NCI-H526 treated with DMSO at 0.1 percent for 48 hours (cell line): Measurements from ENCODE around the gene PFDN4.

Source experiments
- DNase-seq: peaks from one replicate; lab custom pipeline; 2025; lab: John Stamatoyannopoulos, UW

Gene PFDN4

DNA sequence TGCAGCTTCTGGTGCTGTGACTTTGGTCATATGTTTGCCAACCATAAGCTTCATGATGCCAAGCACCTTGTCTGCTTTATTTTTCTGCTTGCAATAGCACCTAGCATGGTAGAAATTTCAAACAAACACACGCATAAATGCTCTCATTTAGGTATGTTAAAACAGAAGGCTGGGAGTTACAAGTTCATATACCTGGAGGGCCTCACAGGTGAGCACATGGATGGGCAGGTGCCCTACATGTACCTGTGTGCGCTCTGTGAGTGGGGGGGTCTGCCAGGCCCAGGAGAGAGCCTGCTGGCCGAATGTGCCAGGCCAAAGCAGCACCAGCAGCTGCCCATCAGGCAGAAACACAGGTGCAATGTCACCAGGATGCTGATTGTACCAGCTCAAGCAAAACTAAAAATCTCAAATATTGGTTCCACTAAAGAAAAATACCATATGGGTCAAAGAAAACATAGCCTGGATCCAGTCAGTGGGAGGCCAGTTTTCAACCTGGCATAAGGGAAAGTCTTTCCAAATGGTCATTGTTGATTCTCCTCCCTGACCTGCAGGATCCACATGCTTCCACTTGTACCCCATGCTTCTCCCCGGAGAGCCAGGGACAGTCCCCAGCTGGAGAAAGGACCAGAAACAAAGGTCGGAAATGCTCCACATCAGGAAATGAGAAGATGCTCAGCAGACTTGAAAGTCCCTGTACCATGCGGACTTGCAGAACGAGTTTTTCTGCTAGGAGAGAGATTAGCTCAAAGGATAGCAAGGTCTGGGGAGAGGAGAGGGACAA is 7.2 kb upstream of the PFDN4 start:
- DNase-seq: no peak

DNA sequence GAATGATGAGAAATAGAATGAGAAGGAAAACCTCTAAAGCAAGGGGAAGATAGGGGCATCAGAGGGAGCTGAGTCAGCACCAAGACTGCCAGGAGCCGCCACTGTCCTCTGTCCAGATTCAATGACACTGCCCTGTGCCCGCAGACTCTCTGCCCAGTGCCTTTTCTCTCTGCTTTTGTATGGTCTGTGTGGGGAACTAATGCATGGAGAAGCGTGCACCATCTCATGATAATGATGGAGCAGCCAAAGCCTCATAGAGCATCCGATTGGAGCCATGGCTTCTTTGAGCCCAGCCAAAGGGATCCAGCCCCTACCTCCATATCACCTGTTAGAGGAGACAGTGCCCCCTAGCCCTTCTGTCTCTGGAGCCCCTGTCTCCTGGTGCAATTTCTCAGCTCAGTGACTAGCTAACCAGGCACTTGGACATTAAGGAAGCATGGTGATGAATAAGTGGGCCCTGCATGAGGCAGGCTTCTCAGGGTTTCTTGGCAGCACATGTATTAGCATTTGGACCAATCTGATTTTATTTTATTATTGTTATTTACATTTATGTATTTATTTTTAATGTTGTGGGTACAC is 6.5 kb upstream of the PFDN4 start:
- no peak for DNase-seq

DNA sequence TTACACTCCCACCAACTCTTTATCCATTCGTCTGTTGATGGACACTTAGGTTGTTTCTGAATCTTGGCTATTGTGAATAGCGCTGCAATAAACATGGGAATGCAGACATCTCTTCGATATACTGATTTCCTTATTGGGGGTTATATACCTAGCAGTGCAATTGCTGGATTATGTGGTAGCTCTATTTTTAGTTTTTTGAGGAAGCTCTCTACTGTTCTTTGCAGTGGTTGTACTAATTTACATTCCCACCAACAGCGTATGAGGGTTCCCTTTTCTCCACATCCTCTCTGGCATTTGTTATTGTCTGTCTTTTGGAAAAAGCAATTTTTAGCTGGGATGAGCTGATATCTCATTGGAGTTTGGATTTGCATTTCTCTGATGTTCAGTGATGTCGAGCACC is 4.6 kb upstream of the PFDN4 start:
- no peak for DNase-seq

DNA sequence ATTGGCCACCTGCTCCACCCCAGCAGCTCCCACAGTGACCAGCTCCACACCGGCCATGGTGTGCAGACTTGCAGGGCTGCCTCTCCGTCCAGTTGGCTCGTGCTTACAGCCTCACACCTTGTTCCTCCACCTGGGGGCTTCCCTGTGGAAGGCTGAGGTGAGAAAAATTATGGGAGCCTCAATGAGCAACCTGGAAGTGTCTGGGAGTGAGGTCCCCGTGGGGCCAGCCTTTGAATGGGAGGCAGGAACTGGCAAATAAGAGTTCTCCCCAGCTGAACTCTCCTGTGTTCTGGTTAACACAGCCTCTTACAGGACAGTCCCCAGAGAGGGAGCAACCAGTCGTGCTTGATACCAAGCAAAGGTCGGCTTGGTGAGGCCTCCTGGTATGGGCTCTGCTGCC is 3.8 kb upstream of the PFDN4 start:
- DNase-seq: no peak

DNA sequence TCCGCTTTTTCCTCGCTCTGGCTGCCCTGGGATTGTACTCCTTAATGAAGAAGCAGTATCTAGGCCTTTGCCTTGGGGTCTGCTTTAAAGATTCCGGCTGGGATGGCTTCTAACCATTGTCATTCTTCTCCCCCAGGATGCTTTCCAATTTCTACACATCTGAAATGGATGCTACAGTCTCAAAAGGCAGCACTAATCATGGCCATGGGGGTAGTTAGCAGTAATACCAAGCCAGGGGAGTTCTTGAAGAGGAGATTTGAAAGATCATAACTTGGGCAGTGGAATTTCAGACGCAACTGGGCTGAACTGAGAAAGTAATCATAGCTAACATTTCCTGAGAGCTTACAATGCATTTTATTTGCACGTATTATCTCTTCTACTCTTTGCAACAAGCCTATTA is 3.4 kb upstream of the PFDN4 start:
- no peak for DNase-seq

DNA sequence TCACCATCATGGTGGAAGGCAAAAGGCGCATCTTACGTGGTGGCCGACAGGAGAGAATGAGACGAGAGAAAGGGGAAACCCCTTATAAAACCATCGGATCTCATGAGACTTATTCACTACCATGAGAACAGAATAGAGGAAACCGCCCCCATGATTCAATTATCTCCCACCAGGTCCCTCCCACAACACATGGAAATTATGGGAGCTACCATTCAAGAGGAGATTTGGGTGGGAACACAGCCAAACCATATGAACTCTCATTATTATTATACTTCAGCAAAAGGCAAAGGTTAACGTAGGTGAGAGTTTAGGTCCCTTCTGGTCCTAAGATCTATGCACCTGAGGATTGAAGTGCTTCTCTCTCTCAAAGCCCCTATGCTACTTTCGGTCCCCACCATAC is 2.4 kb upstream of the PFDN4 start:
- DNase-seq: no peak

DNA sequence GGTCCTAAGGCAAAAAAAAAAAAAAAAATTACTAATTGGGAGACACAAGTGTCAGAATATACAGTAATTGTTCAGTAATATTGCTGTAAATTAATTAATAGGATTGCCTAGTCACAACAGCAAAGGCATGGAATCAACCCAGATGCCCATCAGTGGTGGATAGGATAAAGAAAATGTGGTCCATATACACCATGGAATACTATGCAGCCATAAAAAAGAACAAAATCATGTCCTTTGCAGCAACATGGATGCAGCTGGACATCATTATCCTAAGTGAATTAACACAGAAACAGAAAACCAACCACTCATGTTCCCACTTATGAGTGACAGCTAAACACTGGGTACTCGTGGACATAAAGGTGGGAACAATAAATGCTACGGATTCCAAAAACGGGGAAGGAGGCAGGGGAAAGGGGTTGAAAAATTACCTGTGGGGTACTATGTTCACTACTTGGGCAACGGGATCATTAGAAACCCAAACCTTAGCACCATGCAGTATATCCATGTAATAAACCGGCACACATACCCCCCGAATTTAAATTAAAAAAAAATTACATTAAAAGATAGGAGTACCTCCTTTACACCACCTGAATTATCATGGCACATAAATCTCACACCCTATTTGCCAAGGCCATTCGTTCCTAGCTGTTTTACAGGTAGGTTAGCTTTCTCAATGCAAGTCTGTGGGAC is 689 bp upstream of the PFDN4 start:
- no peak for DNase-seq

DNA sequence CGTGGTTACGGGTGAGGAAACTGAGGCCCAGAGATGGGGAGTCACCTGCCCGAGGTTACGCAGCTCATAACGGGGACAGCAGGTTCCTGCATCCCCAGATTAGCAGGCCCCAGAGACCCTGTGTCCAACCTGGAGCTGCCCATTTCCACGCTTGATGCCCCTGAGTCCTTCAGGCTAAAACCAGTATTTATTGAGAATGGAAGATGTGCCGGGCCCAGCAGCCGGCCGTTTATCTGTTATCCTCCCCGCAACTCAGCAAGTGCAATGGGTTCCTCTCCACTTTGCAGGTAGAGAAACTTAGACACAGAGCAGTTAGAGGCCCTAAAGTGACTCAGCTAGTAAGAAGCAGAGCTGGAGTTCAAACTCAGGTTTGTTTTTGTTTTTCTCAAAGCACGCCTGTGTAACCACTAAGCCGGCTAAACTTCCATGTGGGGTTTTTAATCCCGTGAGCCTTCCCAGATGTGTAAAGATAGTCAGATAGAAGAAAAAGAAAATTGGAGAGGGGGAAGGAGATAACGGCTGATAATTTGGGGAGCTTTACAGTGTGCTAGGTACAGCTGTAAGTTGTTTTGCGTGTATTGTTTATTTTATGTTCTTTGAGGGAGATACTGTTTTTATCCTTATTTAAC is 775 bp downstream of the PFDN4 start:
- DNase-seq: no peak

DNA sequence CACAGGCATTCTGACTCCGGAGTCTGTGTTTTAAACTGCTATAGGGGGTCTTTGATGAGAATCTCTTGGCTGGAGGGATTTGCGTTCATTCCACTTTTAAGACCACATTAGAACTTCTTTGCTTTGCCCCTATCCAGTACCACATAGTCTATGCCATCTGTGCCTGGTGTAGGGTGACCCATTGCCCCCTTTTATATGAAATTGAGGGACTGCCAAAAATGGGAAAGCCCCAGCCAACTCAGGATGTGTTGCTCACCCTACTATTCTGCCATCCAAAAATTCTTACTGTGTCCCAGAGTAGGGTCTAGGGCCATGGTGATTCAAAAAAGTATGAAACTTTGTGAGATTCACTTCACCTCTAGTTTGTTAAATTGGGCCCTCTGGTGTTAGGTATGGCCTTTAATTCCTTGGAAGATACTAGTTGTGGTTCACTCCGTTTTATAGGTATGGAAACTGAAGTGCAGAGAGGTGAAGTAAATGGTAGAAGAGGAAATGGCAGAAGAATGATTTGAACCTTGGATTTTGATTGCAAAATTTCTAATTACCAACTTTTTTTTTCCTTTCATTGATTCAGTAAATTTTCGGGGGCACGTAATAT is 1.4 kb downstream of the PFDN4 start:
- no peak for DNase-seq

DNA sequence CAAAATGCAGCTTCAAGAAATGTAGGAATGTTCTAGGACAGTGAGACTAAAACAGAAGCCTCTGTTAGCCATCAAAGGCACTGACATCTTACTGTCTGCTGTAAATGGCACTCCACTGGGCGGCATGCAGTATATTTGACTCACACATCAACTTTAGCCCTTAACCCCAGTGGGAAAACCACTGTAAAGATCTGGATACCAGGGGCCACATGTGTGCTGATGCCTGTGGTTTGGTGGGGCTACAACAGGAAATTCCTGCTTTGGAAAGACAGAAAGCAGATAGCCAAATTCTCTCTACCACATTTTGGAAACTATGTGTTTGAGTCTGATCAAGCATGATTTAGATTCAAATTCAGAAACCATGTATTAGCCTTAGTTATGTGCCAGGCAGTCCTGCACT is 4.3 kb downstream of the PFDN4 start:
- no peak for DNase-seq

DNA sequence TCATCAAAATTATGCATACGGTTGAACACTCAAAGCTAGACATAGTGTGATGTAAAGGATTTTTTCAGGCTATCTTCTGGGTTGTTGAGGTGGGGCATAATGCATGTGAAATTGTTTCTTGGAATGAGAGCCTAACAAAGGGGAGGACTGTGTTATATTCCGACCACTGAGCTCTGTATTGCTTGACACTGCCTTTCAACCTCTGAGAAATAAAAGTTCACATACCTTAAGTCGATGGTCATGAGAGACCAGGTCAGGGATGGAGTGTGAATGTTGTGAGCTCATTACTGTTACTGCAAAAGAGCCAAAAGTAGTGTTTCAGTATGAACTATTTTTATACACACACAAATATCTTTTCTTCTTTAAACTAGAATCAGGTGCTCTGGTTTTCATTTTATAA is 5.0 kb downstream of the PFDN4 start:
- DNase-seq: no peak

DNA sequence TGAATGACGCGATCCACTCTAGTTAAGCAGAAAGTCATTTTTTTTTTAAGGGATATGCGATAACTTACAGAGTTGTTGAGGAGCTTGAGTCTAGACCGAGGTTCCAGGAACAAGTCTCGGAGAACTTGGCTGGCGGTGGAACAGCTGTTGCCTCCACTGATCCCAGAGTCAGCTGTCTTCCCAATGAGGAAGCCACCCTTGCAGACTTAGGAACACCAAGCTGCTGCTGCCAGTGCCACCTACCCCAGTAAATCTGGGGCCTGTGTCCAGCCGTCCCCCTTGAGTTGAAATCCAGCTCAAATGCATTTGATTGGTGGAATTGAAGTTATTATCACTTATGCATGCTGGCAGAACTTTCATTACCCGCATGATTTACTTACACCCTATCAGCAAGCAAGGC is 6.7 kb downstream of the PFDN4 start:
- DNase-seq: no peak

DNA sequence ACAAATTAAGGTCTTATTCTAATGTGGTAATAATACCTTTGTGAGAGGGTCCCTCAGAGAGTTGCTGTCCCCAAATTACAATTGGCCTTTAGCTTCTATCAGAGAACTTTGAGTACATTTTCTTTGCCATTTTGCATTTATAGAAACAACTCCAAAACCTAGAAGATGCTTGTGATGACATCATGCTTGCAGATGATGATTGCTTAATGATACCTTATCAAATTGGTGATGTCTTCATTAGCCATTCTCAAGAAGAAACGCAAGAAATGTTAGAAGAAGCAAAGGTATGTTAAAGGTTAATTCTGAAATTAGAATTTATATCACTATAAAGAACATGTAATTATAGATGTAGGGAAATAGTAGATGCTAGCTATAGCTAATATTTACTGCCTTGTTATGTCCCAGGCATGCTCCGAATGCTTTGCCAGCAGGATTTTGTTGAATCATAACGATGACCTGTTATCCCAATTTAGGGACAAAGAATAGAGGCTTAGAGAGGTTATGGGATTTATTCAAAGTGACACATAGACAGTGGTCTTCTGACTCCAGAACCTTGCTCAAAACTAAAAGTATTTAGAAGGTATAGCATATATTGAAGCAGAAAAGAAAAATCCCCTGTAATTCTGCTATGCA is 7.4 kb downstream of the PFDN4 start:
- DNase-seq: no peak

DNA sequence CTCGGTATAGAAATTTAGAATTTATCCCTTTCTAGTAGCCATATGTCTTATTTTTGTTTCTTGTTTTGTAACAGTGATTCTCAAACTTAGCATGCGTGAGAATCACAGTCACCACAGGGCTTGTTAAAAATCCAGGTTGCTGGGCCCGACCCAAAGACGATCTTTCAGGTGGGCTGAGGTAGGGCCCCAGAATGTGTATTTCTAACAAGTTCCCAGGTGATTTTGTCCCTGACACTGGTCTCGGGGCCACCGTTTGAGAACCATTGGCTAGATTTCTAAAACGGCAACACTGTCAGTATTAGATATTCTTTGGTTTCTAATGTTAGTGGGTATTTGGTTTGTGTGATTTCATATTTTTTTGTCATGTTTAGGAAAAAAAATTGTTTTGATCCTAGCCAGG is 9.9 kb downstream of the PFDN4 start:
- DNase-seq: no peak

DNA sequence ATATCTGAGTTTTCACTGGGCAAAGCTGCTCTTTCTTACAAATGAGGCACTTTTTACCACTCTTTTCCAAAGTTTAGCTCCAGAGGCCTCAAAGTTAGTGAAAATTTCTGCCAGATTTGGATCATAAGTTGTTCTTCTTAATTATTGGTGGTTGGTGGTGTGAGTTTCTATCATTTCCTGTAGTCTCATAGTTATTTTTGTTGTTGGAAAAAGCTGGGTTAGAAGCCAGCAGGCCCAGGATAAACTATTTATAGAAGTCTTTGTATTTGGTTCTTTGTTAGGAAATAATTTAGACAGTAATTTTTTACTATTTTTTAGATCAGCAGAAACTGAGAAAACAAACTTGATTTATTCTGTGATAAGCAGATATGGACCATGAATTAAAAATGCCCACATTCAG is 10.6 kb downstream of the PFDN4 start:
- DNase-seq: no peak

DNA sequence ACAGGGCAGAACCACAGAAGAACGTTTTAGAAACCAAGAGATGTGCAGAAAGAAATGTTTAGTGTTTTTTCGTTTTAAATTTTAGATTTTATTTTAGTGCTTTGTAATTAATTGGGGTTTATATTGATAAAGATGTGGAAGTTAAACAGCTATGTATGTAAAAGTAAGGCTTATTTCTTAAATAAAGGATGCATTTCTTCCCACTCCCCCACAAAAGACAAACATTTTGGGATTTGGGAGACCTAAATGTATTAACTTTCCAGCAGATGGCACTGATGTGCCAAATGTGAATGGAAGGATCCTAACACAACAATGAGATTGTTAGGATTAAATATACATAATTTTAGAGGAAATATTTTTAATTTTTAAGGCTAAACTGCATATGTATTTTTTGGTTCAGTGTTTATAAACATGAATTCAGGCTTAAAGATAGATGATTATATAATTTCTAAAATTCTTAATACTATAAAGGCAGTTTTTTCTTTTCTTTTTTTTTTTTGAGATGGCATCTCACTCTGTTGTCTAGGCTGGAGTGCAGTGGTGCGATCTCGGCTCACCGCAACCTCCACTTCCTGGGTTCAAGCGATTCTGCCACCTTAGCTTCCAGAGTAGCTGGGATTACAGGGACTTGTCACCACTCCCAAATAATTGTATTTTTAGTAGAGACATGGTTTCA is 12.0 kb downstream of the PFDN4 start:
- peak; percentile 8 for DNase-seq

DNA sequence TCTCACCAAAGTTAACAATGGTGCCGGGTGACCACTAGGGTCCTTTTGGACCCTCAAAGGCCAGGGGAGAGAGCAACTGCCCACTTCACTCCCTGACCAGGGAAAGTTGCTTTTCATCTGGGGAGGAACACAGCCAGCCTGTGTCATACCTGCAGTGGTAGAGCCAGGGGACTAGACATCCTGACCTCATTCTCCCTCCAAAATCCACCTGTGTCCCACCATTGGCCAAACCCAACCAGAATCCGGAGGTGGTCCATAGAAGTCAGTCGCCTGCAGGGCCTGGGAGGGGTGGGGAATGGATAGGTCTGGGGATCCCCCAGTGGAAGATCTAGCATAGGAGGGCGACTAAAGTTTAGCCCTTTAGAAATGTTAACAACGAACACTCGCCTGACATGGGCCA is 12.8 kb downstream of the PFDN4 start:
- no peak for DNase-seq

DNA sequence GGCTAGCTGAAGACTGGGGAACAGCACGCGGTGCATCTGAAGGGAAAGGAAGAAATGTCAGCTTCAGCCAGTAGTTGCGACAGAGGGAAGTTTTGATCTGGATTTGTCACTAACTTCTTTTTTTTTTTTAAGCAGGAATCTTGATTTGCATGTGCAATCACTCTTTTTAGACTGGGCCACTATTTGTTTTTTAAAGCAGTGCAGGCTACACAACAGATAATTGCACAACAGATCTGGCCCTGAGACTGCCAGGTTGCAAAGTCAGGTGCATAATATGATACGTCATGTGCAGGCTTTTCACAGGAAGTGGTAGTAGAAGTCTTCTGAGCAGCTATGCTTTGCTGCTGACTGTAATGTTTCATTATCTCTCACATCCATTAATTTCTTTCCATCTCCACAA is 13.5 kb downstream of the PFDN4 start:
- no peak for DNase-seq

DNA sequence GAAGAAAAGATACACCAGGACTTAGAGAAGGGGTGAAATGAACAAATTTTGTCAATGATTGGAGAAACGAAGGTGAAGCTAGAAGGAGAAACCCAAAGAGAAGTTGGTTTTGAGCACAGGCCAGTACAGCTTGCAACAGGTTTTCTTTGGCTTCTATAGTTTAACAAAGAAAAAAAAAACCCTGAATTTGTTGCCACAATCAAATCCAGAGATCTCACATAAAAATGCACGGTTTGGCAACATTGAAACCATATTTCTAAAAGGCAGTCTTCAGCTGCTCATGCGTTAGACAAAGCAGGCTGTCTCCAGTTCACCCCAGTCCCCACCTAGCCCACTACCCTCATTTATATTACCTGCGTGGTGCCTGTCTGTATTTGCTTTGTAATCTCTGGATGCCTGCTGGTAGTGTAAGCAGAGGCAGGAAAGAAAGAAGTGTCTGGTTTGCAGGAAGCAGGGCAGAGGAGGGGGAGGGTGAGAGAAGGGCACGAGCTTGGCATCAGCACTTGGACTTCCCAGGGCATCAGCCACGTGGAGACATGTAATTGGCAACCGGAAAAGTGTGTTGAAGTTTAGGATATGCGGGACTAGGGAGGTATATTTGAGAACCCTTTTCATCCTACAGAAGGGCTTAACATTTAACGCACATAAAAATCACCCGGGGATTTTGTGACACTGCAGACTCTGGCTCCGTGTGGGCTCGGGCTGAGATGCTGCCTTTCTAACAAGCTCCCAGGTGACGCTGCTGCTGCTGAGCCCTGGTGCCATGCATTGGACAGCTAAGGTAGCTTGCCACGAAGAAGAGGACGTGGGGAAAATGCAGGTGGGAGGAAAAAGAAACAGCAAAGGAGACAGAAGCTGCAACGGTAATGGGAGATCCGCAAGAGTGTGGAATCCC is 14.4 kb downstream of the PFDN4 start:
- DNase-seq: no peak

DNA sequence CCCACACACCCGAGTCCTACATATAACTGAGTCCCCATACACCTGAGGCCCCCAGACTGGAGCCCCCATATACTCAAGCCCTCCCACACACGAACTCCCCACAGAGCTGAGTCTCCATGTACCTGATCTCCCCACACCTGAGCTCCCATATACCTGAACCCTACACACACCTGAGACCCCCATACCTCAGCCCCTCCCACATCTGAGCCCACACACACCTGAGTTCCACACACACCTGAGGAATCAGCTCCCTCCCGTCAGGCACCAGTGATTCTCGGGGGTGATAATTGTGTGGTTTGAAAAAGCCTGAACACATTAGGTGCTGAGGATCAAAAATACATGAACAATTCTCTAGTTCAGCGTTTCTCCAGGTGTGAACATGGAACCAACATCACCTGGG is 15.4 kb downstream of the PFDN4 start:
- DNase-seq: no peak

DNA sequence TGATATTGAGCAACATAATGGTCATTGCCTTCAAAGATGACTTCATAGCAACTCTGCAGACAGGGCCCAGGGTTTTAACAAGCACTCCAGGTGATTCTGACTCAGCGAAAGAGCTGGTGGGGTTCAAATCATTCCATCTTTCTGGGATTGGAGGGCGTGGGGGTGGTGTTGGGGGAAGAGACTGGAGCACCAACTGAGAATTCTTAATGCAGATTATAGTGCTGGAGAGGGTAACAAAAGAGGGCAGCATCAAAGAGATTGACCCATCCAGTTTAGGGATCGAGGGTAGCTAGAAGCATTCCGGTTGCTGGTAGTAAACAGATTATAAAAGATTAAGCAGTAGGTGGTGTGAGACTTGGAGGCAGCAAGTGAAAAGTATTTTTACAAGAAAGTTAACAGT is 15.9 kb downstream of the PFDN4 start:
- no peak for DNase-seq
